Fibroblast of villous mesenchyme (primary cell): Measurements from ENCODE around the gene TMEM120A. TPM values are rescaled to one million over a fixed set of nuclear protein-coding genes. Genes with fewer than 3 reads are reported as not detected.
"Not testable (repeated sequence)": the region's sequence is repeated elsewhere in the genome, so short reads cannot be mapped to it uniquely, and the experiment has no call there.

Experiments
- DNase-seq: peaks from one replicate; pipeline ENCODE4 v3.0.0-alpha.2; 2010; ENCODE audit warnings: low read depth
- H3K4me3 ChIP-seq: 2 replicates; pipeline ENCODE4 v1.5.1; 2011; ENCODE audit warnings: low read depth, mild to moderate bottlenecking, low read length
- CTCF ChIP-seq: IDR thresholded peaks from 2 replicates; pipeline ENCODE4 v1.5.1; 2012; ENCODE audit warnings: low read depth, mild to moderate bottlenecking, low read length; ENCODE audit not compliant: insufficient read depth
- total RNA-seq: library from RNA; depleted of rRNA; stranded (reverse); fragments of >200 nt; gene quantifications from 2 replicates; pipeline ENCODE4 v1.2.3, GENCODE V29; 2012

The TMEM120A gene
- 18.4 and 30.2 TPM in 2 replicates for total RNA-seq

GRCh38 chr7:75994388-75995051, at the start of gene TMEM120A:
Gene TMEM120A, minus strand, starts transcription at chr7:75994595. Its CDS starts 25 bp downstream, at chr7:75994570.
- no peak for TF ChIP-seq CTCF
- DNase-seq, result peak; percentile 94
- peak within 1 kb of the TSS; percentile 75 for H3K4me3 ChIP-seq

- H3K4me3 ChIP-seq, result no peak overlapping the region
- no peak for TF ChIP-seq CTCF
- no peak for DNase-seq
These were observed 45.7 kb upstream of the TMEM120A start for GRCh38 chr7:76040126-76040525.

GRCh38 chr7:76037310-76037709, 42.9 kb upstream of the TMEM120A start:
- no peak for TF ChIP-seq CTCF
- DNase-seq, result peak; percentile 77
- H3K4me3 ChIP-seq, result no peak overlapping the region

- no peak for DNase-seq
- no peak for TF ChIP-seq CTCF
- no peak overlapping the region for H3K4me3 ChIP-seq
These were observed 37.6 kb upstream of the TMEM120A start for GRCh38 chr7:76031964-76032363.

- not testable (repeated sequence) for H3K4me3 ChIP-seq, DNase-seq
These were observed 35.3 kb upstream of the TMEM120A start for GRCh38 chr7:76029682-76030081.

DNA sequence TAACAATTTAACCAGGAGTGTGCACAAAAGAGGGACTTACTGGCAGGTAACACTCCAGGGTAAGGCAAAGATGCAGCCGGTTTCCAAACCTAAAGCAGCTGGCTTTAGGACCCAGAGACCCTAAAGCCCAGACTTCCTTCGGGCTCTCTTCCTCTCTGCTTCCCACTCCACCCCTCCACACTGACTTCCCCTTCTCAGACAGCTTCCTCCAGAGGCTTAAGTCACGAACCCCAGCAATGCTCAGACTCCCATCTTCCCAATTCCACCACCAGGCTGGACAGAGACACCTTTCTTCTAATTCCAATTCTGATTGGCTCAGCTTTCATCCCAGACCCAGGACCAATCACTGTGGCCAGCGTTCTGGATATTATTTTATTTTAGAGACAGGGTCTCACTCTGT, 28.6 kb upstream of the TMEM120A start:
- DNase-seq, result no peak
- no peak for TF ChIP-seq CTCF
- H3K4me3 ChIP-seq, result no peak overlapping the region

DNA sequence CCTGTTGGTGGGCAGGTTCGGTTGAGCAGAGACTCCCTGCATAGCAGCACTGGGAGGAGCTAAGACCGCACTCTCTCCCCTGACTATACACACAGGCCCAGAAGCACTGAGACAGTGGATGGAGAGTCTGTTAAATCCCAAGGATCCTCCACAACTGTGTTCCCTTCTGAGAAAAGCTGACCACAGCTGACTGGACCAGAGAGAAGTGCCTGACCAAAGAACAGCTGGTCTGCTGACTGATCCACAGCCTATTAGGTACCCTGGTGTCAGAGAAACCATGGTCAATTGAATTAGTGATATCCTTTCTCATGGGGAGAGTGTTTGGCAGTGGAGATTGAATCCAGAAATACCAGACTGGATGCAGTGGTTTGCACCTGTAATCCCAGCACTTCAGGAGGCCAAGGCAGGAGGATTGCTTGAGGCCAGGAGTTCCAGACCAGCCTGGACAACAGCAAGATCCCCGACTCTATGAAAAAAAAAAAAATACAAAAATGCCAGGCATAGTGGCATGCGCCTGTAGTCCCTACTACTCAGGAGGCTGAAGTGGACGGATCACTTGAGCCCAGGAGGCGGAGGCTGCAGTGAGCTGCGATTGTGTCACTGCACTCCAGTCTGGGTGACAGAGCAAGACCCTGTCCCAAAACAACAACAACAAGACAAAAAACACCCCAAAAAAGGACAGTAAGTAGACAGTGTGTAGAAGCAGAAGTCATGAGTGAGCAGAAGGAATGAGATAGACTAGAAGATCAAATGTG, 27.8 kb upstream of the TMEM120A start:
- no peak overlapping the region for H3K4me3 ChIP-seq
- no peak for TF ChIP-seq CTCF
- no peak for DNase-seq
